Inferior parietal cortex (tissue), 1 donor: ENCODE results near the gene ADAM19.

ENCODE experiments used
- DNase-seq: peaks from one replicate; pipeline ENCODE4 v3.0.0-alpha.2; 2016; ENCODE audit errors: extremely low spot score

Gene ADAM19

GRCh38 chr5:157575381-157576020 lies at the start of gene ADAM19:
Gene ADAM19 (minus strand): TSS chr5:157575775. CDS start chr5:157575696, 79 bp downstream.
- no peak for DNase-seq

DNA sequence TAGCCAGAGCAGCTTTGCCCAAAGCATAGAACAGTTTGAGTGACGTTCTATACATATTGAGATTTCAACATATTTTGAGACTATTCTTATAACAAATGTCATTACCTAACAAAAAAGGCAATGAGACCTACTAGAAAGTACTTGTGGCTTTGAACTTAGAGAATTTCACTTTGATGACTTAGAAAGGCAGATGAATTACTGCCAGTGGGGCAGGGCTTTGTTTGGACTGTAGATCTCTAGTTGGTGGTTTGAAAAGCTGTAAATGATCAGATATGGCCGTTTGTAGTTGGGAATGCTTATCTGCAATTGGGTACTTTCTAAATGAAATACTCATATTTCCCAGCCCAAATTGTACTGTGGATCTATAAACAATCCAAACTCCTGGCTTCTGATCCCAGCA lies 48.6 kb upstream of the ADAM19 start:
- DNase-seq, result no peak

- DNase-seq, result no peak
Measured at GRCh38 chr5:157620776-157621175, 45.2 kb upstream of the ADAM19 start.

- no peak for DNase-seq
Measured at GRCh38 chr5:157618191-157618765, 42.7 kb upstream of the ADAM19 start.

GRCh38 chr5:157616785-157617184 lies 41.2 kb upstream of the ADAM19 start:
- no peak for DNase-seq

DNA sequence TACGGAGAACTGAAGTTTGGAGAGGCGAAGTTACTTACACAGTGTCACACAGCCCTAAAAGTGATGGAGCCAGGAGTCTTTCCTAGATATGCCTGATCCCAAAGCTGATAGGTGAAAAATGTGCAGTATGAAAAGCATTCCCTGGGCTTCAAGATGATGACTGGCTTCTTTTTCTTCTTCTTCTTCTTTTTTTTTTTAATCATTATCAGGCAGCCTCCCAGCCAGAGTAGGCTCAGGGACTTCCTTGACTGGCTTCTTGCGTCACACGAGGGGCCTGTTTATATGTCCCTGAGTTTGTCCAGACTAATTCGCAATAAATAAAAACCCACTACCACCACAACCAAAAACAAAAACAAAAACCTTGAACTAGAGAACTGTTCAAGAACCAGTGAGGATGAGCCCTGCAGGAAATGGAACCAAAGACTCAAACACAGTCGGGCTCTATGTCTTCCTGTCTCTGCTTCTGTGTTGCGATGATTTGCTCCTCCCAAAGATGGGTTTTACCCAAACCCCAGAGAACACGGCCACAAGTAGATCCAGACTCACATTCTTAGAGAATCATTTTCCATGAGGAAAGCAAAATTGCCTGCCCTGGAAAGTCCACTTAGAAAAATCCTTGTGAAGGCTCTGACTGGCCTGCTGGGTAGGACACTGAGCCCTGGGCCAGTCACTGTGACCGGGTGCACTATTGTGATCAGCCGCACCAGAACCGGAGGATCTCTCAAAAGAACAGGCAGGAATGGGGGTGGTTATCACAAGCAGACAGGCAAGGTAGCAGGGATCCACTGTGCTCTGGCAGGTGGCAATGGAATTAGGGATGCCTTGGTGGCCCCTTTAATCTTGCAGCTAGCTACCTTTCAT lies 38.0 kb upstream of the ADAM19 start:
- DNase-seq, result no peak

DNA sequence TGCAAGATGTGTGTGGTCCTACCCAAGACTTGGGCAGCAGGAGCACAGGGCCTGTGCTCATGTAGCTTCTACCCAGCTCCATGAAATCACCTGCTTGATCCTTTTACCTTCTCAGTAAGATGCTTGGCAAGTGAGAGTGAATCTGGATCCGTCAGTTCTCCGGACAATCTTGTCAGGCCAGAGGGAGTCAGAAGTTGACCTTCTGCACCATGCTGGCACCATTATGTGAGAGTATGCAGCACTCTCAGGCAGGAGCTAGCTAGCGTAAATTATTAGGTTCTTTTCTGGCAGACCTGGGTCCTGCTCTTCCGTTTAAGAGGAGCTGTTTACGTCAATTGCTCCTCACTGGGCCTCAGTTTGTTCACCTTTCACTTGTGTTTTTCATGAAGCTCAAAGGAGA lies 37.0 kb upstream of the ADAM19 start:
- DNase-seq, result no peak

GRCh38 chr5:157611571-157612476 lies 36.2 kb upstream of the ADAM19 start:
- no peak for DNase-seq

DNA sequence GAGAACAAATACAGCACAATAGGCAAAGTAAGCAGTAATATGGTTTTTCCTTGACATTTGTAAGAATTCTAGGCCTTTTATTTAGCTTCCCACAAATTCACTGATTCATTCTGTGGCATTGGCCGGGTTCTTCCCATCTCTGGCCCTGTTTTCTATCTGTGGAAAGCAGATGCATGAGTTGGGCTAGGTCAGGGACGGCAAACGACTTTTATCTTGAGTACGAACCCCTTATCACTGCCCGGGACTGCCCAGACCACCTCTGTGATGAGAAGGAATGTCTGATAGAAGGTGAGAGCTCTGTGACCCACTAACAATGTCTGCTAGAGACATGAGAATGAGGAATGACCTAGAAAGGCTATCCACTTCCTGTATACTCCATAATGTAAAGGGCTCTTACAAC lies 35.4 kb upstream of the ADAM19 start:
- no peak for DNase-seq

DNA sequence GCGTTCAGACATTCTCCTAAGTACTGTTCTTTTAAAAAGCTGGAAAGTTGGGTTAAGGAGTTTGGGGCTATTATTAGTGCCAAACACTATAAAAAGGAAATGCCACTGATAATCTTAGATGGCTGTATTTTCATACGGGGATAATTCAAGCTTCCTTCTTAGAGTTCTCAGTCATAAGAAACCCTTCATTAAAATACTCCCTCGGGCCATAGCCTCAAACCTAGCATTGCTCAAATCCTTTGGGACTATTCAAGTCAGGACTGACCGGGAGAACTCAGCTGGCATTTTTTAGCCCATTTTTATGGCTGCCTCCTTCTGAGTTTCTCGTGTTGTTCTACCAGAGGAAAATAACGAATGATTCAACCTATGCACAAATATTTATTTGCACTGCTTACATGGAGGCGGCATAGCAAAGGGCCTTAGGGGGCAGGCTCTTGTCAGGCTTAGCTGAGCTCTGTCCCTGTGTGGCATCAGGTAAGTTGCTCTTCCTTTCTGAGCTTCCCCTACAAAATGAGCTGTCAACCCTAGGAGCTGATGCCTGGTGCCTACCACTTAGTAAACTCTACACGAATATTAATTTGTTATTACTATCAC lies 33.5 kb upstream of the ADAM19 start:
- no peak for DNase-seq

- DNase-seq, result no peak
Measured at GRCh38 chr5:157607371-157608161, 32.0 kb upstream of the ADAM19 start.

DNA sequence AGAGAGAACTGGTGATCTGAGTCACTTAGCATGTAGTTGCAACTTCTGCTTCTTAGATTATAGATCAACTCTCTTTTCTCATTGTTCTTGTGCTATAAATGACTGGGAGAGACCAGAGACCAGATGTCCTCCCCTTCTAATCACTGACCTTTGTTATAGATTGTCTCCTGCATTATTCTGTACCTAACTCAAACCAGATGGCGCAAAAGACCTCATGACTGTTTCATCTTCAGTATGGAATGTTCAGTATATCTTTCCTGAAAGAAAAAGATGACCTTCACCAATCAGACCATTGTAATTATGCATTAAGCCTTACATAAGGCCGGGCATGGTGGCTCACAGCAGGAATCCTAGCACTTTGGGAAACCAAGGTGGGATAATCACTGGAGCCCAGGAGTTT lies 30.5 kb upstream of the ADAM19 start:
- no peak for DNase-seq

DNA sequence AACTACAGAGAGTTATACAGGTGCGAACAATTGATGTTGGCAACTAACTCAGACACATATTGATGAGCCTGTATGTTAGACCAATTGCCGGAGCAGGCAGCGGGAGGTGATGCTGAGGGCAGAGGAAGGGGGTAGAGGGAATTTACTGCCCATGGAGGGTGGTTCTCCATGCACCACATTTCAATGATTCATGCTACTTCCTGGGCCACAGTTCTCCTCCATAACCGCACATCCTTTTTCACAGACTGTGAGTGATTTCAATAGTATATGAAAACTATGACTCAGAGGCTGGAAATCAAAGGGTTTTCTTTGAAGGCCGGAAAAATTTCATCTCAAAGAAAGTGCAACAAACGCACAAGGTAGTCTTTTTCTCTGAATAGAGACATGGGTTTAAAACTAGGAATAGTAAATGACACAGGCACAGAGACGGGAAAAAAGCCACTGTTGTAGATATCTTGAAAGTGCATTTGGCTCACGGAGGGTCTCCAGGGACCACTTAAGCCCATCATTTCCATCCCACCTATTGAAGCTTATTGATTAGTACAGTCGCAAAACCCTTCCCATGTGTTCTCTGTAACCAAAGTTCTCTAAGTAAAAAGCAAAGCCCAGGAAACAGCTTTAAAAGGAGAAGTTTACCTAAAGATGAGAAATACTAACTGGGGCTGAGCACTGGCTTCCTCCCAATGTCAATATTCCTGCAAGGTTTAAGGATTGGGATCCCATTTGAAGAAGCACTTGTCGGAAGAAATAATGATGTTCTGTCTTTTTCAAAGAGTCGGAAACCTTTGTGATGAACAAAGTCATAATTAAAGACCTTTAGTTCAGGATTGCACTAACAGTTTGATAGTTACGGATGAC lies 28.0 kb upstream of the ADAM19 start:
- no peak for DNase-seq

GRCh38 chr5:157602505-157602904 lies 26.9 kb upstream of the ADAM19 start:
- no peak for DNase-seq

GRCh38 chr5:157600252-157600651 lies 24.7 kb upstream of the ADAM19 start:
- no peak for DNase-seq

DNA sequence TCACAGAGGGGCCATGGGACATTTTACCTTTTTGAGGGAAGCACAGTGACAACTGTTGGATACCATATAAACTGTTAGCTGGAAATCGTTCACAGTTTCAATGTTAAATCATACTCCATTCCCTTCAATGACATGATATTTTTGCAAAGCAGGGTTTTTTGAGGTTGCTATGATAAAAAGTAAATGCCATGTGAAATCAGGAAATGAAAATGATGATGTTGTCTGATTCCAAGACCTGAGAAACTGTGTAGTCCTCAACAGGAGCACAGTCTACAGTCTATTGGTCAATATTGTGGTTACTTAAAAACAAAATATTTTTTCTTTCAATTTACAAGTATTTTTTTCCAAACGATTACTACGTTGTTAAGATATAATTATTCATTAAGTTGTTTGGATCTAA lies 24.0 kb upstream of the ADAM19 start:
- no peak for DNase-seq

DNA sequence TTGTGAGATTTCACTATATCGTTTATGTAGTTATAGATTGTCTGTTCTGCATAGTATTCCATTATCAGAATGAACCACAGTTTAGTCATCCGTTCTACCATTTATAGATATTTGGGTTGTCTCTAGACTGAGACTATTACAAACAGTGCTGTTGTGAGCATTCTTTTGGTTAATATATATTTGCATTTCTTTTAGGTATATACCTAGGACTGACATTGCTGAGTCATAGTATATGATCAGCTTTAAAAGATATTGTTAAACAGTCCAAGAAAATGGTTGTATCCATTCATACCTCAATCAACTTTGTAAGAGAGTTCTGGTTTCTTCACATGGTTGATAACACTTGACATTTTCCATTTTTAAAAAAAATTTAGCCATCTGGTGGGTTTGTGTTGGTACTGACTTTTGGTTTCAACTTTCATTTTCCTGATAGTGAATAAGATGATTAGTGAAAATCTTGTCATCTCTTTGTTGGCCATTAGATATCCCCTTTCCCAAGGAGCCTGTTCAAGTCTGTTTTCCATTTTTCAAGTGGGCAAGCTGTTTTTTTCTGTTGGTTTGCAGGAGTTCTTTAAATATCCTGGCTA lies 22.9 kb upstream of the ADAM19 start:
- DNase-seq, result no peak

DNA sequence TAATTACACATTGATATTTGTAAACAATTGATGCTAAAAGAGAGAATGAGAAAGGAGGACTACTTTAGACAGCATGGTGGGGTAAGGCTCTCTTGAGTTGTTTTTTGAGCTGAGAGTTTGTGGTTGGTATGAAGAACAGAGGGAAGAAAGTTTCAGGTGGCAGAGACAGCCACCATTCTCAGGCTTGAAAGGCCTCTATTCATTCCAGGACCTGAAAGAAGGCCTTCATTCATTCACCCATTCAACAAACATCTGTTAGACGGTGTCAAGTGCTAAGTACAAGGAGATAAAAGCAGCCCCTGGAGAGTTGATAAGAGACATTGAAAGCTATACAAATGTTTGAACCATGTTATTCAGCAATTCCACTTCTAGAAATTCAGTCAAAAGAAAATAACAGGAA lies 21.7 kb upstream of the ADAM19 start:
- no peak for DNase-seq

- DNase-seq, result no peak
Measured at GRCh38 chr5:157596487-157596886, 20.9 kb upstream of the ADAM19 start.
